H9 (cell line): ENCODE measurements around the gene BCL6. TPM values are rescaled to one million over a fixed set of nuclear protein-coding genes. Genes with fewer than 3 reads are reported as not detected.

ENCODE experiments used
- DNase-seq: peaks from one replicate; pipeline ENCODE4 v3.0.0-alpha.2; 2017
- H2AFZ ChIP-seq: one replicate; pipeline ENCODE4 v1.6.1; 2013; ENCODE audit warnings: mild to moderate bottlenecking, low read length, control low read depth, moderate library complexity
- H2AK5ac ChIP-seq: 2 replicates; pipeline ENCODE4 v1.6.1; 2013; ENCODE audit warnings: low read length, control low read depth, mixed read lengths; ENCODE audit not compliant: insufficient read length
- H2BK120ac ChIP-seq: one replicate; pipeline ENCODE4 v1.6.1; 2013; ENCODE audit warnings: low read depth, mild to moderate bottlenecking, low read length, control low read depth, inconsistent platforms; ENCODE audit not compliant: poor library complexity, severe bottlenecking
- H2BK12ac ChIP-seq: 2 replicates; pipeline ENCODE4 v1.6.1; 2013; ENCODE audit warnings: low read length, control low read depth, mixed read lengths, low read depth; ENCODE audit not compliant: insufficient read length
- H2BK15ac ChIP-seq: 2 replicates; pipeline ENCODE4 v1.6.1; 2013; ENCODE audit warnings: low read depth, low read length, control low read depth
- H2BK20ac ChIP-seq: one replicate; pipeline ENCODE4 v1.6.1; 2013; ENCODE audit warnings: low read depth, mild to moderate bottlenecking, low read length, control low read depth, inconsistent platforms; ENCODE audit not compliant: poor library complexity, severe bottlenecking
- H2BK5ac ChIP-seq: 2 replicates; pipeline ENCODE4 v1.6.1; 2013; ENCODE audit warnings: low read length, control low read depth, mixed read lengths; ENCODE audit not compliant: insufficient read length
- H3K14ac ChIP-seq: 2 replicates; pipeline ENCODE4 v1.6.1; 2013; ENCODE audit warnings: low read length, control low read depth; ENCODE audit not compliant: insufficient read depth
- H3K18ac ChIP-seq: 2 replicates; pipeline ENCODE4 v1.6.1; 2013; ENCODE audit warnings: low read depth, mild to moderate bottlenecking, mixed read lengths, low read length, control low read depth; ENCODE audit not compliant: insufficient read length
- H3K23ac ChIP-seq: 2 replicates; pipeline ENCODE4 v1.6.1; 2013; ENCODE audit warnings: low read length, control low read depth, mixed read lengths, low read depth; ENCODE audit not compliant: insufficient read length
- H3K23me2 ChIP-seq: 2 replicates; pipeline ENCODE4 v1.6.1; 2013; ENCODE audit warnings: low read depth, mild to moderate bottlenecking, mixed read lengths, low read length, control low read depth; ENCODE audit not compliant: insufficient read length, poor library complexity, severe bottlenecking
- H3K27ac ChIP-seq: 2 replicates; pipeline ENCODE4 v1.5.1; 2013; ENCODE audit warnings: low read length, control low read depth, mixed read lengths, low read depth; ENCODE audit not compliant: insufficient read length
- H3K27me3 ChIP-seq: 2 replicates; pipeline ENCODE4 v1.6.1; 2013; ENCODE audit warnings: low read length, control low read depth, inconsistent platforms; ENCODE audit not compliant: insufficient read depth
- H3K4ac ChIP-seq: 2 replicates; pipeline ENCODE4 v1.6.1; 2013; ENCODE audit warnings: low read depth, mild to moderate bottlenecking, control low read depth, inconsistent platforms, low read length, moderate library complexity
- H3K4me1 ChIP-seq: 2 replicates; pipeline ENCODE4 v1.6.1; 2013; ENCODE audit warnings: low read length, control low read depth, inconsistent platforms; ENCODE audit not compliant: insufficient read depth
- H3K4me2 ChIP-seq: 2 replicates; pipeline ENCODE4 v1.6.1; 2013; ENCODE audit warnings: low read length, control low read depth, mixed read lengths; ENCODE audit not compliant: insufficient read length, insufficient read depth
- H3K56ac ChIP-seq: 2 replicates; pipeline ENCODE4 v1.6.1; 2013; ENCODE audit warnings: low read depth, mild to moderate bottlenecking, mixed read lengths, low read length, control low read depth; ENCODE audit not compliant: insufficient read length
- H3K79me1 ChIP-seq: 2 replicates; pipeline ENCODE4 v1.6.1; 2013; ENCODE audit warnings: low read depth, mild to moderate bottlenecking, moderate library complexity, low read length, control low read depth, inconsistent platforms; ENCODE audit not compliant: insufficient read depth, poor library complexity, severe bottlenecking
- H3K79me2 ChIP-seq: 2 replicates; pipeline ENCODE4 v1.6.1; 2013; ENCODE audit warnings: low read length, control low read depth, inconsistent platforms; ENCODE audit not compliant: insufficient read depth
- H3K9ac ChIP-seq: 2 replicates; pipeline ENCODE4 v1.6.1; 2013; ENCODE audit warnings: low read length, control low read depth, mixed read lengths; ENCODE audit not compliant: insufficient read length; ENCODE audit errors: extremely low read depth
- H3K9me3 ChIP-seq: one replicate; pipeline ENCODE4 v1.6.1; 2013; ENCODE audit warnings: low read depth, low read length, inconsistent platforms; ENCODE audit not compliant: control insufficient read depth
- H3T11ph ChIP-seq: one replicate; pipeline ENCODE4 v1.6.1; 2013; ENCODE audit warnings: mild to moderate bottlenecking, low read length, control low read depth, inconsistent platforms
- H4K20me1 ChIP-seq: one replicate; pipeline ENCODE4 v1.6.1; 2013; ENCODE audit not compliant: control insufficient read depth, insufficient read length, insufficient read depth
- H4K5ac ChIP-seq: 2 replicates; pipeline ENCODE4 v1.6.1; 2013; ENCODE audit warnings: low read depth, mild to moderate bottlenecking, mixed read lengths, low read length, control low read depth; ENCODE audit not compliant: insufficient read length
- H4K8ac ChIP-seq: replicated peaks from 2 replicates; pipeline ENCODE4 v1.6.1; 2013; ENCODE audit warnings: low read length, control low read depth, mixed read lengths, low read depth; ENCODE audit not compliant: insufficient read length
- H4K91ac ChIP-seq: 2 replicates; pipeline ENCODE4 v1.6.1; 2013; ENCODE audit warnings: low read depth, mild to moderate bottlenecking, moderate library complexity, mixed read lengths, low read length, control low read depth; ENCODE audit not compliant: insufficient read length
- H3K27ac Mint-ChIP-seq, 3 experiments: 2 replicates in 2 of 3; 3 replicates in 1 of 3; pipeline ENCODE4 v1.8.0; 2020 to 2021; ENCODE audit warnings: mixed read lengths in 3 of 3, mild to moderate bottlenecking in 1 of 3, moderate library complexity in 1 of 3
- H3K27me3 Mint-ChIP-seq: 2 replicates; pipeline ENCODE4 v1.8.0; 2021; ENCODE audit warnings: low read depth, mild to moderate bottlenecking, moderate library complexity, mixed read lengths
- H3K36me3 Mint-ChIP-seq, 3 experiments: 2 replicates in 2 of 3; 3 replicates in 1 of 3; pipeline ENCODE4 v1.8.0; 2020 to 2021; ENCODE audit warnings: low read depth in 3 of 3, mixed read lengths in 3 of 3; ENCODE audit not compliant: insufficient read depth in 1 of 3
- H3K4me1 Mint-ChIP-seq, 2 experiments: 2 replicates each; pipeline ENCODE4 v1.8.0; 2020; ENCODE audit warnings: mixed read lengths in 2 of 2
- H3K4me3 Mint-ChIP-seq, 2 experiments: 2 replicates in 1 of 2; 3 replicates in 1 of 2; pipeline ENCODE4 v1.8.0; 2020 to 2021; ENCODE audit warnings: mild to moderate bottlenecking in 2 of 2, mixed read lengths in 2 of 2, moderate library complexity in 1 of 2
- H3K9me3 Mint-ChIP-seq, 2 experiments: 2 replicates in 1 of 2; 3 replicates in 1 of 2; pipeline ENCODE4 v1.8.0; 2020; ENCODE audit warnings: mild to moderate bottlenecking in 2 of 2, mixed read lengths in 2 of 2, moderate library complexity in 1 of 2
- WGBS: extraction: QIAGEN DNeasy Blood & Tissue Kit; methylation state at CpG from one replicate; pipeline ENCODE4 v1.1.7; 2013; ENCODE audit warnings: missing lambda C conversion rate, low lambda C conversion rate, mixed read lengths; ENCODE audit not compliant: insufficient read length; ENCODE audit errors: extremely low coverage; 5-methylcytosine and 5-hydroxymethylcytosine counted together
- total RNA-seq: library from RNA; stranded (reverse); gene quantifications from 2 replicates; pipeline ENCODE4 v1.2.1, GENCODE V29; 2021
- TF ChIP-seq, protein P1 (sequence below): fragments of 200-600 bp; sonication (generic); conservative IDR thresholded peaks from 3 replicates; pipeline ENCODE4 v1.8.0; 2021; ENCODE audit warnings: antibody characterized with exemption, mild to moderate bottlenecking

Gene BCL6
- total RNA-seq, 1 experiment from 2014 or later = 3.4 TPM

DNA sequence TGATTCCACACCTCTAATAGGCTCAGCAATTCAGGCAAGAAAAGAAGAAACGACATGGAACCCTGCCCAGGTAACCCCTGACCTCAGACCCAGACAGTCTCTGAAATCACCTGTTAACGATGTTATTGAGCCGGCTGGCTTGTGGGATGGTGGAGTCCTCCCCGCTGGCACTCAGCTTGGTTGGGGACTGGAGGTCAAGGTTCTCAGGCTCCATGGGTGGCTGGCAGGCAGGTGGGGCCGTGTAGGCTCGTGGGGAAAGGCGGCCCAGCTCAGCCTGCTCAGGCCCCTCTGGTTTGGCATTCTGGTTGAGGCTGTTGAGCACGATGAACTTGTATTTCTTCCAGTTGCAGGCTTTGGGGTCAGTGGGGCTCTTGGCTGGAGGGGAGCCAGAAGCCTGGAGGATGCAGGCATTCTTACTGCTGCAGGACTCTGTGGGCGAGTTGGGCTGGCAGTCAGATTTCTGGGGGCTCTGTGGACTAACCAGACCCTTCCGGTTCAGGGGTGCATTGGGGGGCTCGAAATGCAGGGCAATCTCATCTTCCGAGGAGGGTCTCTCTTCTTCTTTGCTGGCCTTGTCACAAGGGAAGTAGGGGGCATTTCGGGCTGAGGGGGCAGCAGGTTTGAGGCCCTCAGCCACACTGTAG, 16.2 kb downstream of the BCL6 start:
- no peaks in the 10 kb centered on the region for H4K20me1 ChIP-seq

More for the DNA sequence above, 16.2 kb downstream of the BCL6 start:
- no CpG with 5 or more reads among the region's 13 CpGs for WGBS
- Histone ChIP-seq H3K14ac (no peak overlapping the region), H3T11ph (no peak overlapping the region), H3K4me1 (no peaks in the 10 kb centered on the region), H3K4me2 (no peak overlapping the region), H2BK20ac (no peak overlapping the region), H3K9ac (no peak overlapping the region), H2BK5ac (no peak overlapping the region), H3K4ac (no peak overlapping the region), H4K8ac (no peak overlapping the region), H4K91ac (no peak overlapping the region), H3K79me1 (no peaks in the 10 kb centered on the region), H3K9me3 (no peaks in the 10 kb centered on the region), H2BK15ac (no peak overlapping the region), H3K18ac (no peak overlapping the region), H3K56ac (no peak overlapping the region), H4K5ac (no peak overlapping the region), H3K79me2 (no peaks in the 10 kb centered on the region), H2AFZ (no peak overlapping the region), H3K27me3 (no peaks in the 10 kb centered on the region), H2BK120ac (no peak overlapping the region), H3K27ac (no peak overlapping the region), H2AK5ac (no peak overlapping the region), H3K23me2 (no peaks in the 10 kb centered on the region), H2BK12ac (no peak overlapping the region), H3K23ac (no peak overlapping the region)
- no peaks in the 10 kb centered on the region for H3K4me1 Mint-ChIP-seq
- peak overlapping the region in 1 of 3 experiments; percentile 76; a peak in 1 of 7 replicates for H3K27ac Mint-ChIP-seq
- no peak for DNase-seq
- H3K36me3 Mint-ChIP-seq = peaks cover 5 to 80% (median 79%) of the 10 kb centered on the region in 3 experiments
- no peaks in the 10 kb centered on the region for H3K27me3 Mint-ChIP-seq
- TF ChIP-seq, protein P1, sequence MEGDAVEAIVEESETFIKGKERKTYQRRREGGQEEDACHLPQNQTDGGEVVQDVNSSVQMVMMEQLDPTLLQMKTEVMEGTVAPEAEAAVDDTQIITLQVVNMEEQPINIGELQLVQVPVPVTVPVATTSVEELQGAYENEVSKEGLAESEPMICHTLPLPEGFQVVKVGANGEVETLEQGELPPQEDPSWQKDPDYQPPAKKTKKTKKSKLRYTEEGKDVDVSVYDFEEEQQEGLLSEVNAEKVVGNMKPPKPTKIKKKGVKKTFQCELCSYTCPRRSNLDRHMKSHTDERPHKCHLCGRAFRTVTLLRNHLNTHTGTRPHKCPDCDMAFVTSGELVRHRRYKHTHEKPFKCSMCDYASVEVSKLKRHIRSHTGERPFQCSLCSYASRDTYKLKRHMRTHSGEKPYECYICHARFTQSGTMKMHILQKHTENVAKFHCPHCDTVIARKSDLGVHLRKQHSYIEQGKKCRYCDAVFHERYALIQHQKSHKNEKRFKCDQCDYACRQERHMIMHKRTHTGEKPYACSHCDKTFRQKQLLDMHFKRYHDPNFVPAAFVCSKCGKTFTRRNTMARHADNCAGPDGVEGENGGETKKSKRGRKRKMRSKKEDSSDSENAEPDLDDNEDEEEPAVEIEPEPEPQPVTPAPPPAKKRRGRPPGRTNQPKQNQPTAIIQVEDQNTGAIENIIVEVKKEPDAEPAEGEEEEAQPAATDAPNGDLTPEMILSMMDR = no peak
- no peak overlapping the region for H3K4me3 Mint-ChIP-seq
- no peaks in the 10 kb centered on the region; a peak in 1 of 5 replicates for H3K9me3 Mint-ChIP-seq
